Measurements from ENCODE around the gene MAU2. TPM values are rescaled to one million over a fixed set of nuclear protein-coding genes. Genes with fewer than 3 reads are reported as not detected.

MAU2 gene
- total and polyA plus RNA-seq, 2 of the 8 experiments (the other 6 are each of a cell fraction or from before 2014, with no cell fraction given), result 32.0 to 40.8 TPM

DNA sequence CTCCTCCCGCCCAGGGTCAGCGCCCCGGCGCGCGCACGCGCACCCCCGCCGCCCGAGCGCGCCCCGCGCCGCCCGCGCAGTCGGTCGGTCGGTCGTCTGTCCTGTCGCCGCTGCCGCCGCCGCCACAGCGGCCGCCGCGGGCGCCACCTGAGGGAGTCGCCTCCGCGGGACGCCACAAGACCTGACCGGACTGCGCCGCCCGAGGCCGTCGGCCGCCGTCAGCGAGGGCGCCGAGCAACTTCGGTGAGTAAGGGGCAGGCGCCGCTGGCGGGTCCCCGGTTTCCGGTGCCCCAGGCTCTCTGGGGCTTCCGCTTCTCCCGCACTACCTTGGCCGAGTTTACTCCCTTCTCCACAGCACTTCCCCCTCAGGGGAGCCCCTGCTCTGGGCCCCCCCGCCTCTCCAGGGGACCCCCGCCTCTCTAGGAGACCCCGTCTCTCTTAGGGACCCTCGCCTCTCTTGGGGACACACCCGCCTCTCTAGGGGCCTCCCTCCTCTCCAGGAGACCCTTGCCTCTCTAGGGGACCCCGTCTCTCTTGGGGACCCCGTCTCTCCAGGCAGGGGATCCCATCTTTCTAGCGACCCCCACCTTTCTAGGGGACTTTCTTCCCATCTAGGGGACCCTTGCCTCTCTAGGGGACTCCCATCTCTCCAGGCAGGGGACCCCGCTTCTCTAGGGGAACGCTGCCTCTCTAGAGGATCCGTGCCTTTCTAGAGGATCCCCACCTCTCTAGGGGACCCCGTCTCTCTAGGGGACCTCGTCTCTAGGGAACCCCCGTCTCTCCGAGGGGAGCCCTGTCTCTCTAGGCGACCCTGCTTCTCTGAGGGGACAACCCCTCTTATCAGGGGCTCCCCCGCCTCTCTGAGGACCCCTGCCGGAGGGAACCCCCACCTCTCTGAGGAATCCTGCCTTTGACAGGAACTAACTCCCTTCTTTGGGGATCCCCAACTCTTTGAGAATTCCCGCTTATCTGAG, 65.6 kb downstream of the MAU2 start:
- no peak overlapping the region for H2BK120ac ChIP-seq (replicated peaks; ENCODE audit: low read depth, low read length)
- peaks cover 4 to 8% (median 5%) of the 10 kb centered on the region in 4 experiments; a peak in 6 of 7 replicates for H3K4me1 ChIP-seq (replicated peaks in 1 of 4; ENCODE audit: control insufficient read depth in 3 of 4, insufficient read depth in 4 of 4, low read length in 3 of 4)
- no peaks in the 10 kb centered on the region; the same call in 1 of the 2 replicates for H3K23me2 ChIP-seq (ENCODE audit: low read depth, low read length)
- H4K5ac ChIP-seq (ENCODE audit: insufficient read length, low read depth, low read length), result no peak overlapping the region
- no peak overlapping the region for H3K18ac ChIP-seq (ENCODE audit: extremely low read depth, low read length)
- no peak overlapping the region for H2BK12ac ChIP-seq (ENCODE audit: low read depth, low read length)
- H3K79me2 ChIP-seq (ENCODE audit: control insufficient read depth in 1 of 2, insufficient read depth in 2 of 2, low read length in 2 of 2), result peaks cover 0 to 31% of the 10 kb centered on the region in 2 experiments; a peak in 3 of 4 replicates
- H3K4me3 ChIP-seq (ENCODE audit: extremely low read depth in 1 of 4, insufficient read depth in 2 of 4, low read depth in 3 of 4, low read length in 4 of 4), result peak overlapping the region; percentile 57 to 96 (median 82)
- H3K9ac ChIP-seq (replicated peaks in 1 of 4; ENCODE audit: extremely low read depth in 1 of 4, low read depth in 3 of 4, low read length in 3 of 4), result peak overlapping the region; percentile 75 to 96 (median 80)
- peak overlapping the region; percentile 35; the same call in 1 of the 2 replicates for H2BK5ac ChIP-seq (ENCODE audit: low read depth, low read length)
- H3K14ac ChIP-seq (ENCODE audit: insufficient read length), result no peak overlapping the region
- peak overlapping the region; percentile 62; the same call in 1 of the 2 replicates for H3K27ac ChIP-seq (ENCODE audit: low read depth, low read length)
- no peak overlapping the region; the same call in 1 of the 2 replicates for H4K8ac ChIP-seq (ENCODE audit: extremely low read depth, insufficient read depth, low read length)
- POLR2A ChIA-PET (ENCODE audit: partially characterized antibody), result interaction anchor here (0.7 to 2.8 kb wide), 18 partner anchors 8 to 283 kb away, joined by 3 to 21 read pairs (median 4); partner anchors contain the start of genes GATAD2A and ZNF101
- H3K23ac ChIP-seq (ENCODE audit: insufficient read length), result no peak overlapping the region
- no peak overlapping the region for H2BK20ac ChIP-seq (ENCODE audit: low read length)
- H3K56ac ChIP-seq (replicated peaks; ENCODE audit: insufficient read length, low read depth, low read length), result peak overlapping the region; percentile 40
- H3K36me3 ChIP-seq (ENCODE audit: control insufficient read depth in 2 of 4, insufficient read depth in 4 of 4, low read length in 3 of 4), result no peaks in the 10 kb centered on the region
- no peaks in the 10 kb centered on the region for H4K20me1 ChIP-seq (replicated peaks in 1 of 2; ENCODE audit: control insufficient read depth in 1 of 2, insufficient read depth in 2 of 2, low read length in 2 of 2)
- no peak overlapping the region for H2AK5ac ChIP-seq (ENCODE audit: low read depth, low read length)
- 9% methylated on average over 35 of the region's 75 CpGs; no CpG with 5 or more reads in 1 of the 2 experiments for WGBS, 2 experiments (ENCODE audit: extremely low coverage in 1 of 2, insufficient coverage in 1 of 2, insufficient read length in 1 of 2, insufficient replicate concordance in 2 of 2, low coverage in 1 of 2, low lambda C conversion rate in 2 of 2, missing lambda C conversion rate in 1 of 2)
- H3K4me2 ChIP-seq (ENCODE audit: insufficient read depth in 1 of 2, low read depth in 2 of 2, low read length in 2 of 2), result peak overlapping the region; percentile 88 to 96
- no peak overlapping the region for H2BK15ac ChIP-seq (ENCODE audit: low read length)
- H3K79me1 ChIP-seq (ENCODE audit: low read depth, low read length), result peaks cover 7% of the 10 kb centered on the region
- CTCF ChIA-PET (ENCODE audit: partially characterized antibody), result interaction anchor here (0.6 to 1.0 kb wide), 4 partner anchors 20 to 106 kb away, joined by 3 to 4 read pairs (median 4); no protein-coding TSS in a partner anchor
- no peak overlapping the region for H3K4ac ChIP-seq (replicated peaks; ENCODE audit: insufficient read length, low read depth, low read length)
- DNase-seq (ENCODE audit: low read depth in 1 of 2, low spot score in 2 of 2) (peak in 1 of 2 experiments; percentile 74), FAIRE-seq (no peak)
- H3K9me3 ChIP-seq (ENCODE audit: insufficient read depth in 2 of 2, low read depth in 1 of 2, low read length in 1 of 2), result no peaks in the 10 kb centered on the region
- H2AFZ ChIP-seq (ENCODE audit: low read length), result no peak overlapping the region
- H3K27me3 ChIP-seq (replicated peaks in 1 of 4; ENCODE audit: control insufficient read depth in 3 of 4, extremely low read depth in 1 of 4, insufficient read depth in 3 of 4, low read length in 3 of 4), result peaks cover 0 to 3% (median 3%) of the 10 kb centered on the region in 4 experiments; a peak in 2 of 7 replicates
- no peak overlapping the region for H4K91ac ChIP-seq (replicated peaks; ENCODE audit: insufficient read length, low read length)
- TF ChIP-seq KDM4A (IDR thresholded peaks at IDR 0.05; ENCODE audit: low read depth, low read length, severe bottlenecking) (peak; percentile 69), CEBPB (IDR thresholded peaks at IDR 0.05; ENCODE audit: low read depth, low read length) (no peak), NRF1 (IDR thresholded peaks at IDR 0.05; ENCODE audit: low read depth, low read length) (0 out of 2 replicates have a peak, but pooled peaks have one; percentile 0)
- TF ChIP-seq, protein P1, sequence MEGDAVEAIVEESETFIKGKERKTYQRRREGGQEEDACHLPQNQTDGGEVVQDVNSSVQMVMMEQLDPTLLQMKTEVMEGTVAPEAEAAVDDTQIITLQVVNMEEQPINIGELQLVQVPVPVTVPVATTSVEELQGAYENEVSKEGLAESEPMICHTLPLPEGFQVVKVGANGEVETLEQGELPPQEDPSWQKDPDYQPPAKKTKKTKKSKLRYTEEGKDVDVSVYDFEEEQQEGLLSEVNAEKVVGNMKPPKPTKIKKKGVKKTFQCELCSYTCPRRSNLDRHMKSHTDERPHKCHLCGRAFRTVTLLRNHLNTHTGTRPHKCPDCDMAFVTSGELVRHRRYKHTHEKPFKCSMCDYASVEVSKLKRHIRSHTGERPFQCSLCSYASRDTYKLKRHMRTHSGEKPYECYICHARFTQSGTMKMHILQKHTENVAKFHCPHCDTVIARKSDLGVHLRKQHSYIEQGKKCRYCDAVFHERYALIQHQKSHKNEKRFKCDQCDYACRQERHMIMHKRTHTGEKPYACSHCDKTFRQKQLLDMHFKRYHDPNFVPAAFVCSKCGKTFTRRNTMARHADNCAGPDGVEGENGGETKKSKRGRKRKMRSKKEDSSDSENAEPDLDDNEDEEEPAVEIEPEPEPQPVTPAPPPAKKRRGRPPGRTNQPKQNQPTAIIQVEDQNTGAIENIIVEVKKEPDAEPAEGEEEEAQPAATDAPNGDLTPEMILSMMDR (IDR thresholded peaks at IDR 0.05; ENCODE audit: control extremely low read depth in 1 of 3, insufficient read depth in 1 of 3, low read depth in 1 of 3, low read length in 3 of 3), result peak; percentile 5 to 20 (median 13); a peak in 2 of 4 replicates
- TF ChIP-seq, protein P2, sequence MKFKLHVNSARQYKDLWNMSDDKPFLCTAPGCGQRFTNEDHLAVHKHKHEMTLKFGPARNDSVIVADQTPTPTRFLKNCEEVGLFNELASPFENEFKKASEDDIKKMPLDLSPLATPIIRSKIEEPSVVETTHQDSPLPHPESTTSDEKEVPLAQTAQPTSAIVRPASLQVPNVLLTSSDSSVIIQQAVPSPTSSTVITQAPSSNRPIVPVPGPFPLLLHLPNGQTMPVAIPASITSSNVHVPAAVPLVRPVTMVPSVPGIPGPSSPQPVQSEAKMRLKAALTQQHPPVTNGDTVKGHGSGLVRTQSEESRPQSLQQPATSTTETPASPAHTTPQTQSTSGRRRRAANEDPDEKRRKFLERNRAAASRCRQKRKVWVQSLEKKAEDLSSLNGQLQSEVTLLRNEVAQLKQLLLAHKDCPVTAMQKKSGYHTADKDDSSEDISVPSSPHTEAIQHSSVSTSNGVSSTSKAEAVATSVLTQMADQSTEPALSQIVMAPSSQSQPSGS (IDR thresholded peaks at IDR 0.05; ENCODE audit: low read length), result no peak
